ENCODE data around the gene ORAI3. TPM values are rescaled to one million over a fixed set of nuclear protein-coding genes. Genes with fewer than 3 reads are reported as not detected.
A peak's percentile ranks its signal among the peaks of the same experiment; 100 is the strongest.

Gene ORAI3
- total and polyA plus RNA-seq, 2 of the 13 experiments (the other 11 are each of a cell fraction or from before 2014, with no cell fraction given), result 11.4 to 32.0 TPM

GRCh38 chr16:30957456-30958174 lies 8.7 kb downstream of the ORAI3 start, which contains the start of gene SETD1A (continued):
- no peak for TF ChIP-seq SCMH1 (CRISPR knock-in tag; IDR thresholded peaks at IDR 0.05; ENCODE audit: borderline replicate concordance)
- TF ChIP-seq ZXDC (CRISPR knock-in tag; IDR thresholded peaks at IDR 0.05), result no peak; the same call in 1 of the 2 replicates
- no peak; the same call in 1 of the 2 replicates for TF ChIP-seq NFE2L1 (CRISPR knock-in tag; IDR thresholded peaks at IDR 0.05; ENCODE audit: borderline replicate concordance)
- TF ChIP-seq ZNF350 (CRISPR knock-in tag; IDR thresholded peaks at IDR 0.05; ENCODE audit: borderline replicate concordance, low read depth), result peak; percentile 43; the same call in 1 of the 2 replicates
- 0 out of 2 replicates have a peak, but pooled peaks have one; percentile 28 for TF ChIP-seq SIN3B (IDR thresholded peaks at IDR 0.05; ENCODE audit: low read length)
- peak; percentile 88 for TF ChIP-seq ZNF891 (CRISPR knock-in tag; IDR thresholded peaks at IDR 0.05)
- peak; percentile 53; the same call in 1 of the 2 replicates for TF ChIP-seq HCFC1 (IDR thresholded peaks at IDR 0.05; ENCODE audit: low read depth, low read length)
- no peak for TF ChIP-seq IRX3 (CRISPR knock-in tag; IDR thresholded peaks at IDR 0.05; ENCODE audit: borderline replicate concordance, low read depth)
- TF ChIP-seq ZNF609 (CRISPR knock-in tag; IDR thresholded peaks at IDR 0.05; ENCODE audit: borderline replicate concordance), result peak; percentile 23; the same call in 1 of the 2 replicates
- TF ChIP-seq CEBPG (CRISPR knock-in tag; IDR thresholded peaks at IDR 0.05), result no peak
- TF ChIP-seq TFE3 (CRISPR knock-in tag; IDR thresholded peaks at IDR 0.05), result 0 out of 2 replicates have a peak, but pooled peaks have one; percentile 37
- TF ChIP-seq AFF4 (CRISPR knock-in tag; IDR thresholded peaks at IDR 0.05), result no peak
- TF ChIP-seq ZNF441 (CRISPR knock-in tag; IDR thresholded peaks at IDR 0.05; ENCODE audit: borderline replicate concordance), result peak; percentile 29; the same call in 1 of the 2 replicates
- 0 out of 2 replicates have a peak, but pooled peaks have one; percentile 15 for TF ChIP-seq ZNF292 (CRISPR knock-in tag; IDR thresholded peaks at IDR 0.05; ENCODE audit: borderline replicate concordance, low read depth)
- TF ChIP-seq ZNF605 (CRISPR knock-in tag; IDR thresholded peaks at IDR 0.05), result peak; percentile 81; the same call in 1 of the 2 replicates
